HepG2 (cell line): Measurements from ENCODE around the gene HLF. TPM values are rescaled to one million over a fixed set of nuclear protein-coding genes. Genes with fewer than 3 reads are reported as not detected.
A peak's percentile ranks its signal among the peaks of the same experiment; 100 is the strongest.

ENCODE experiments used
- ARHGAP35 ChIP-seq: sonication (generic); formaldehyde crosslinking; IDR thresholded peaks from 2 replicates; pipeline ENCODE4 v1.9.0; 2022; ENCODE audit warnings: mild to moderate bottlenecking, inconsistent platforms, moderate library complexity, missing genetic modification reagents, borderline replicate concordance
- CAMTA2 ChIP-seq: sonication (generic); formaldehyde crosslinking; IDR thresholded peaks from 2 replicates; pipeline ENCODE4 v1.4.0; 2020; ENCODE audit warnings: mild to moderate bottlenecking, missing genetic modification reagents, borderline replicate concordance
- CCDC6 ChIP-seq: sonication (generic); formaldehyde crosslinking; IDR thresholded peaks from 2 replicates; pipeline ENCODE4 v1.8.1; 2022; ENCODE audit warnings: mild to moderate bottlenecking, missing genetic modification reagents, moderate library complexity
- GABPB1 ChIP-seq: IDR thresholded peaks from 2 replicates; pipeline ENCODE4 v1.6.1; 2016; ENCODE audit warnings: mild to moderate bottlenecking, missing genetic modification reagents, moderate library complexity, missing compliant biosample characterization
- HDAC1 ChIP-seq: sonication (generic); formaldehyde crosslinking; IDR thresholded peaks from 2 replicates; pipeline ENCODE4 v1.5.1; 2020; ENCODE audit warnings: mild to moderate bottlenecking, missing genetic modification reagents
- ISL2 ChIP-seq: sonication (generic); formaldehyde crosslinking; IDR thresholded peaks from 2 replicates; pipeline ENCODE4 v1.5.0; 2020; ENCODE audit warnings: missing genetic modification reagents
- MAX ChIP-seq: IDR thresholded peaks from 2 replicates; pipeline ENCODE4 v1.6.1; 2012; ENCODE audit warnings: inconsistent platforms
- MED1 ChIP-seq: sonication (generic); formaldehyde crosslinking; IDR thresholded peaks from 2 replicates; pipeline ENCODE4 v1.4.0; 2020; ENCODE audit warnings: missing genetic modification reagents
- NONO ChIP-seq, 2 experiments: fragments of 450-650 bp in 1 of 2; sonication (generic) in 1 of 2; formaldehyde crosslinking in 1 of 2; IDR thresholded peaks in 1 of 2; conservative IDR thresholded peaks in 1 of 2; 2 replicates each; pipeline versions ENCODE4 v1.6.1 to v1.8.0; 2017 to 2022; ENCODE audit warnings: mild to moderate bottlenecking in 1 of 2, missing genetic modification reagents in 1 of 2, moderate library complexity in 1 of 2
- NPAS2 ChIP-seq: sonication (generic); formaldehyde crosslinking; IDR thresholded peaks from 2 replicates; pipeline ENCODE4 v1.8.0; 2022; ENCODE audit warnings: mild to moderate bottlenecking, missing genetic modification reagents, borderline replicate concordance
- ZC3H4 ChIP-seq: sonication (generic); formaldehyde crosslinking; IDR thresholded peaks from 2 replicates; pipeline ENCODE4 v1.4.0; 2020; ENCODE audit warnings: missing genetic modification reagents, borderline replicate concordance
- ZNF205 ChIP-seq: IDR thresholded peaks from 2 replicates; pipeline ENCODE4 v1.6.1; 2018; ENCODE audit warnings: missing biosample characterization, missing genetic modification reagents
- ZNF614 ChIP-seq: IDR thresholded peaks from 2 replicates; pipeline ENCODE4 v1.6.1; 2018; ENCODE audit warnings: missing biosample characterization, missing genetic modification reagents, inconsistent platforms, borderline replicate concordance
- polyA plus RNA-seq, 8 experiments: library from polyadenylated mRNA; depleted of rRNA in 3 of 8; stranded (reverse) in 7 of 8; unstranded in 1 of 8; fragments of >200 nt; fragmentation: Illumina TruSeq in 4 of 8; extraction: Trizol in 4 of 8; gene quantifications; 2 replicates each; pipeline versions ENCODE4 v1.2.1 to v1.2.3, GENCODE V29; 2011 to 2016; ENCODE audit warnings: low read depth in 4 of 8, missing spikeins in 1 of 8, mixed read lengths in 1 of 8; ENCODE audit not compliant: insufficient read depth in 1 of 8
- total RNA-seq, 5 experiments: library from RNA; depleted of rRNA; stranded (reverse); fragments of >200 nt; fragmentation: Illumina TruSeq; extraction: Trizol; gene quantifications; 2 replicates each; pipeline ENCODE4 v1.2.3, GENCODE V29; 2016; ENCODE audit warnings: low read depth in 1 of 5
- TF ChIP-seq, protein P1 (sequence below): sonication (generic); formaldehyde crosslinking; IDR thresholded peaks from 2 replicates; pipeline ENCODE4 v1.4.0; 2020; ENCODE audit warnings: missing genetic modification reagents, borderline replicate concordance
- TF ChIP-seq, protein P2 (sequence below): IDR thresholded peaks from 2 replicates; pipeline ENCODE4 v1.4.0; 2020; ENCODE audit warnings: mild to moderate bottlenecking, missing genetic modification reagents
- TF ChIP-seq, protein P3 (sequence below): sonication (generic); formaldehyde crosslinking; IDR thresholded peaks from 2 replicates; pipeline ENCODE4 v1.9.0; 2021; ENCODE audit warnings: missing genetic modification reagents, borderline replicate concordance

Gene HLF
- total and polyA plus RNA-seq, 2 of the 13 experiments (the other 11 are each of a cell fraction or from before 2014, with no cell fraction given): 202 to 346 TPM

DNA sequence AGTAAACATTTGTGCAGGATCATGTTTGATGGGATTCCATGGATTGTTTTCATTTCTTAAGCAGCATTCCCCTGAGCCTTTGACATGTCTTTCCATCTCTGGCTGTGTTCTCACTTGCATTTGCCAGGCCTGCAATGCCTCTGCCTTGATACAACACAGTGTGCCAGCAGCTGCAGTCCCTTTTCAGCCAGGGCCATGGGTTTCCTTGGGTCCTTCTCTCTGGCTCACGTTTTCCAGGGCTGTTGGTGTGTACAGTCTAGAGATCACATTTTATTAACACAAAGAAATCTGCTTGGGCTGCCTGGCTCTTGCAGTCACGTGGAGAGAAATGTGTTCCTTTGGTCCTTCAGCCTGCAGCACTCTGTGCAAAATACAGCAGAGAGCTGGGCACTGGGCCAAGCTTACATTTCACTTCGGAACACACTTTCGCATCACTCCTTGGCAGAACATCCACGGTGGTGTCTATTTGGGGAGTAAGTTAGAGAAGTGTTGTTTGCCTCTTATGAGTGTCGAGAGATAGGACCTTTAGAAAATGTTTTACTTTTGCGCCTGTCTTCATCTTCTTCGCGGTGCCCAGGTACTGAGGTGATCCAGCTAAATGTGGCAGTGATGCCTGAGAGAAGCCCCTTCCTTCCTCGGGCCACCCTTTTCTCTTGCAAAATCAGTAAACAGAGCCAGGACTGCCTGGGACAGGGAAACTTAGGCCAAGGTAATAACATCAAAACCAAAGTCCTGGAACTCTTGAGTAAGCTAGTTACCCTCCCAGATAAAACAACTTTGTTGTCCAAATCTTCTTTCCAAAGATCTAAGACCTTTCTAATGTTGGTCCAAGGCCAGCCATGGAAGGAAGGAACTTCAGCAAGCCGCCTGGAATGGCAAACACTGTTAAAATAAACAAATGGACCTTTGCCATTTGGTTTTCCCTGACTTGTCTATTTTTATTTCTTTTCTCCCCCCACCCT lies 20.9 kb downstream of the HLF start (continued):
- TF ChIP-seq, protein P1, sequence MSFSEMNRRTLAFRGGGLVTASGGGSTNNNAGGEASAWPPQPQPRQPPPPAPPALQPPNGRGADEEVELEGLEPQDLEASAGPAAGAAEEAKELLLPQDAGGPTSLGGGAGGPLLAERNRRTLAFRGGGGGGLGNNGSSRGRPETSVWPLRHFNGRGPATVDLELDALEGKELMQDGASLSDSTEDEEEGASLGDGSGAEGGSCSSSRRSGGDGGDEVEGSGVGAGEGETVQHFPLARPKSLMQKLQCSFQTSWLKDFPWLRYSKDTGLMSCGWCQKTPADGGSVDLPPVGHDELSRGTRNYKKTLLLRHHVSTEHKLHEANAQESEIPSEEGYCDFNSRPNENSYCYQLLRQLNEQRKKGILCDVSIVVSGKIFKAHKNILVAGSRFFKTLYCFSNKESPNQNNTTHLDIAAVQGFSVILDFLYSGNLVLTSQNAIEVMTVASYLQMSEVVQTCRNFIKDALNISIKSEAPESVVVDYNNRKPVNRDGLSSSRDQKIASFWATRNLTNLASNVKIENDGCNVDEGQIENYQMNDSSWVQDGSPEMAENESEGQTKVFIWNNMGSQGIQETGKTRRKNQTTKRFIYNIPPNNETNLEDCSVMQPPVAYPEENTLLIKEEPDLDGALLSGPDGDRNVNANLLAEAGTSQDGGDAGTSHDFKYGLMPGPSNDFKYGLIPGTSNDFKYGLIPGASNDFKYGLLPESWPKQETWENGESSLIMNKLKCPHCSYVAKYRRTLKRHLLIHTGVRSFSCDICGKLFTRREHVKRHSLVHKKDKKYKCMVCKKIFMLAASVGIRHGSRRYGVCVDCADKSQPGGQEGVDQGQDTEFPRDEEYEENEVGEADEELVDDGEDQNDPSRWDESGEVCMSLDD (CRISPR knock-in tag): peak; percentile 70; the same call in 1 of the 2 replicates
- peak; percentile 93 for TF ChIP-seq HDAC1 (CRISPR knock-in tag)
- TF ChIP-seq NONO (IDR thresholded peaks at IDR 0.05): no peak
- TF ChIP-seq NONO (CRISPR knock-in tag; conservative IDR thresholded peaks at IDR 0.05): peak; percentile 25; the same call in 1 of the 2 replicates
- peak; percentile 65 for TF ChIP-seq MAX
- no peak; the same call in none of the 2 replicates for TF ChIP-seq ZNF205
- peak; percentile 55; the same call in 1 of the 2 replicates for TF ChIP-seq ZNF614 (CRISPR knock-in tag)
- peak; percentile 66 for TF ChIP-seq GABPB1 (CRISPR knock-in tag)
- peak; percentile 84 for TF ChIP-seq CCDC6 (CRISPR knock-in tag)
- TF ChIP-seq, protein P2, sequence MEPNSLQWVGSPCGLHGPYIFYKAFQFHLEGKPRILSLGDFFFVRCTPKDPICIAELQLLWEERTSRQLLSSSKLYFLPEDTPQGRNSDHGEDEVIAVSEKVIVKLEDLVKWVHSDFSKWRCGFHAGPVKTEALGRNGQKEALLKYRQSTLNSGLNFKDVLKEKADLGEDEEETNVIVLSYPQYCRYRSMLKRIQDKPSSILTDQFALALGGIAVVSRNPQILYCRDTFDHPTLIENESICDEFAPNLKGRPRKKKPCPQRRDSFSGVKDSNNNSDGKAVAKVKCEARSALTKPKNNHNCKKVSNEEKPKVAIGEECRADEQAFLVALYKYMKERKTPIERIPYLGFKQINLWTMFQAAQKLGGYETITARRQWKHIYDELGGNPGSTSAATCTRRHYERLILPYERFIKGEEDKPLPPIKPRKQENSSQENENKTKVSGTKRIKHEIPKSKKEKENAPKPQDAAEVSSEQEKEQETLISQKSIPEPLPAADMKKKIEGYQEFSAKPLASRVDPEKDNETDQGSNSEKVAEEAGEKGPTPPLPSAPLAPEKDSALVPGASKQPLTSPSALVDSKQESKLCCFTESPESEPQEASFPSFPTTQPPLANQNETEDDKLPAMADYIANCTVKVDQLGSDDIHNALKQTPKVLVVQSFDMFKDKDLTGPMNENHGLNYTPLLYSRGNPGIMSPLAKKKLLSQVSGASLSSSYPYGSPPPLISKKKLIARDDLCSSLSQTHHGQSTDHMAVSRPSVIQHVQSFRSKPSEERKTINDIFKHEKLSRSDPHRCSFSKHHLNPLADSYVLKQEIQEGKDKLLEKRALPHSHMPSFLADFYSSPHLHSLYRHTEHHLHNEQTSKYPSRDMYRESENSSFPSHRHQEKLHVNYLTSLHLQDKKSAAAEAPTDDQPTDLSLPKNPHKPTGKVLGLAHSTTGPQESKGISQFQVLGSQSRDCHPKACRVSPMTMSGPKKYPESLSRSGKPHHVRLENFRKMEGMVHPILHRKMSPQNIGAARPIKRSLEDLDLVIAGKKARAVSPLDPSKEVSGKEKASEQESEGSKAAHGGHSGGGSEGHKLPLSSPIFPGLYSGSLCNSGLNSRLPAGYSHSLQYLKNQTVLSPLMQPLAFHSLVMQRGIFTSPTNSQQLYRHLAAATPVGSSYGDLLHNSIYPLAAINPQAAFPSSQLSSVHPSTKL (CRISPR knock-in tag): peak; percentile 97
- TF ChIP-seq CAMTA2 (CRISPR knock-in tag): no peak
- TF ChIP-seq MED1 (CRISPR knock-in tag): peak; percentile 100
- TF ChIP-seq, protein P3, sequence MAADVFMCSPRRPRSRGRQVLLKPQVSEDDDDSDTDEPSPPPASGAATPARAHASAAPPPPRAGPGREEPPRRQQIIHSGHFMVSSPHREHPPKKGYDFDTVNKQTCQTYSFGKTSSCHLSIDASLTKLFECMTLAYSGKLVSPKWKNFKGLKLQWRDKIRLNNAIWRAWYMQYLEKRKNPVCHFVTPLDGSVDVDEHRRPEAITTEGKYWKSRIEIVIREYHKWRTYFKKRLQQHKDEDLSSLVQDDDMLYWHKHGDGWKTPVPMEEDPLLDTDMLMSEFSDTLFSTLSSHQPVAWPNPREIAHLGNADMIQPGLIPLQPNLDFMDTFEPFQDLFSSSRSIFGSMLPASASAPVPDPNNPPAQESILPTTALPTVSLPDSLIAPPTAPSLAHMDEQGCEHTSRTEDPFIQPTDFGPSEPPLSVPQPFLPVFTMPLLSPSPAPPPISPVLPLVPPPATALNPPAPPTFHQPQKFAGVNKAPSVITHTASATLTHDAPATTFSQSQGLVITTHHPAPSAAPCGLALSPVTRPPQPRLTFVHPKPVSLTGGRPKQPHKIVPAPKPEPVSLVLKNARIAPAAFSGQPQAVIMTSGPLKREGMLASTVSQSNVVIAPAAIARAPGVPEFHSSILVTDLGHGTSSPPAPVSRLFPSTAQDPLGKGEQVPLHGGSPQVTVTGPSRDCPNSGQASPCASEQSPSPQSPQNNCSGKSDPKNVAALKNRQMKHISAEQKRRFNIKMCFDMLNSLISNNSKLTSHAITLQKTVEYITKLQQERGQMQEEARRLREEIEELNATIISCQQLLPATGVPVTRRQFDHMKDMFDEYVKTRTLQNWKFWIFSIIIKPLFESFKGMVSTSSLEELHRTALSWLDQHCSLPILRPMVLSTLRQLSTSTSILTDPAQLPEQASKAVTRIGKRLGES: peak; percentile 92
- TF ChIP-seq NPAS2 (CRISPR knock-in tag): peak; percentile 83; the same call in 1 of the 2 replicates
- TF ChIP-seq ARHGAP35 (CRISPR knock-in tag): no peak
- peak; percentile 76; the same call in 1 of the 2 replicates for TF ChIP-seq ZC3H4 (CRISPR knock-in tag)
- peak; percentile 100 for TF ChIP-seq ISL2 (CRISPR knock-in tag)
